Measurements from ENCODE around the gene STAP2.

GRCh38 chr19:4337906-4338440 is 654 bp downstream of the STAP2 start:
- TF ChIP-seq CTCF (IDR thresholded peaks at IDR 0.05) (no peak), EZH2phosphoT487 (IDR thresholded peaks at IDR 0.05) (no peak), EZH2 (IDR thresholded peaks at IDR 0.05) (no peak)

Measured in neural progenitor cell (in vitro differentiated cells).